PC-9 (cell line): Measurements from ENCODE around the gene CNTN1.

ENCODE experiments used
- EZH2 ChIP-seq: fragments of 200-600 bp; sonication (generic); IDR thresholded peaks from 2 replicates; pipeline ENCODE4 v1.8.0; 2017; ENCODE audit warnings: antibody characterized with exemption, low read depth
- TF ChIP-seq, protein P1 (sequence below): fragments of 200-600 bp; sonication (generic); conservative IDR thresholded peaks from 2 replicates; pipeline ENCODE4 v1.6.1; 2017; ENCODE audit warnings: mixed run types, antibody characterized with exemption, mild to moderate bottlenecking, moderate library complexity

DNA sequence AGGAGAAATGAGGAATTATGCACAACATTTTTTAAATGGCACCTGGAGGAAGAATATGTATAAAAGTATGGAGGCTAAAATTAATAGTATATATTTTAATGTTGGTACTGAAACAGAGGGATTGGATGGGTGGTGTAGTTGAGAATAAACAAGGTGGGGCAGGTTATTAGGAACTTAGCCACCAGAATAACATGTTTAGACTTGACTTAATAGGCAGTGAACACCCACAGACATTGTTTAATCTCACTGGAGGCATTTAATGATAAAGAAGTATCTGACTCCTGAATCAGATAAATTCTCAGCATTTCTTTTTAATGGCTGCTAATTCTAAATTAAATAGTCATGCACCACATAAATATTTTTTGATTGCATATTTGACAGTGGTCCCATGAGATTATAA, 139.7 kb downstream of the CNTN1 start:
- no peak for TF ChIP-seq EZH2
- TF ChIP-seq, protein P1, sequence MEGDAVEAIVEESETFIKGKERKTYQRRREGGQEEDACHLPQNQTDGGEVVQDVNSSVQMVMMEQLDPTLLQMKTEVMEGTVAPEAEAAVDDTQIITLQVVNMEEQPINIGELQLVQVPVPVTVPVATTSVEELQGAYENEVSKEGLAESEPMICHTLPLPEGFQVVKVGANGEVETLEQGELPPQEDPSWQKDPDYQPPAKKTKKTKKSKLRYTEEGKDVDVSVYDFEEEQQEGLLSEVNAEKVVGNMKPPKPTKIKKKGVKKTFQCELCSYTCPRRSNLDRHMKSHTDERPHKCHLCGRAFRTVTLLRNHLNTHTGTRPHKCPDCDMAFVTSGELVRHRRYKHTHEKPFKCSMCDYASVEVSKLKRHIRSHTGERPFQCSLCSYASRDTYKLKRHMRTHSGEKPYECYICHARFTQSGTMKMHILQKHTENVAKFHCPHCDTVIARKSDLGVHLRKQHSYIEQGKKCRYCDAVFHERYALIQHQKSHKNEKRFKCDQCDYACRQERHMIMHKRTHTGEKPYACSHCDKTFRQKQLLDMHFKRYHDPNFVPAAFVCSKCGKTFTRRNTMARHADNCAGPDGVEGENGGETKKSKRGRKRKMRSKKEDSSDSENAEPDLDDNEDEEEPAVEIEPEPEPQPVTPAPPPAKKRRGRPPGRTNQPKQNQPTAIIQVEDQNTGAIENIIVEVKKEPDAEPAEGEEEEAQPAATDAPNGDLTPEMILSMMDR = no peak
